Spleen (tissue), 7 donors: ENCODE results near the gene SYNM.

Experiments used
- CTCF ChIP-seq, 11 experiments: fragments of 200-600 bp in 7 of 11; fragments of 450-650 bp in 4 of 11; sonication (generic) in 4 of 11; IDR thresholded peaks in 8 of 11; conservative IDR thresholded peaks in 3 of 11; 1 replicate in 7 of 11; 2 replicates in 4 of 11; pipeline versions ENCODE4 v1.4.0 to v1.8.0; 2016 to 2021; ENCODE audit warnings: antibody characterized with exemption in 11 of 11, inconsistent platforms in 4 of 11, mild to moderate bottlenecking in 1 of 11
- POLR2AphosphoS5 ChIP-seq, 3 donors: sonication (generic); formaldehyde crosslinking; IDR thresholded peaks; one replicate each; pipeline ENCODE4 v1.5.1; 2017; ENCODE audit warnings: antibody characterized with exemption in 3 of 3
- donor health status: DM: no; HTN: no; CAD: no; lungs with moderate emphysema.
- donor health status: DM: no; HTN: no; CAD: no.
- donor health status: DM: no; HTN: no; CAD: no.

- TF ChIP-seq CTCF (IDR thresholded peaks at IDR 0.05 in 8 of 11, conservative IDR thresholded peaks at IDR 0.05 in 3 of 11) (no peak), POLR2AphosphoS5 (IDR thresholded peaks at IDR 0.05) (no peak)
Observed at GRCh38 chr15:99097441-99098410, 7.2 kb upstream of the SYNM start.
